ENCODE data around the gene PPP1R3F. TPM values are rescaled to one million over a fixed set of nuclear protein-coding genes. Genes with fewer than 3 reads are reported as not detected.

The PPP1R3F gene
- total and polyA plus RNA-seq, 8 donors, result 1.4 to 20.4 (median 4.8) TPM

GRCh38 chrX:49266523-49267445, 2.8 kb upstream of the PPP1R3F start:
- H3K27me3 ChIP-seq, result no peaks in the 10 kb centered on the region
- no peaks in the 10 kb centered on the region for H3K9me3 ChIP-seq
- TF ChIP-seq EP300 (IDR thresholded peaks at IDR 0.05) (no peak), CTCF (IDR thresholded peaks at IDR 0.05) (no peak), POLR2AphosphoS5 (IDR thresholded peaks at IDR 0.05) (no peak), POLR2A (IDR thresholded peaks at IDR 0.05) (no peak)
- H3K4me1 ChIP-seq, result peaks cover 5 to 17% (median 16%) of the 10 kb centered on the region in 4 donors
- no peak overlapping the region for H3K27ac ChIP-seq
- no peak for DNase-seq
- 73 to 81% (median 77%) methylated on average over 7 to 10 of the region's 10 CpGs for WGBS, 5 donors
- H3K36me3 ChIP-seq, result no peaks in the 10 kb centered on the region
- no peak overlapping the region for H3K4me3 ChIP-seq
- intact Hi-C loops (cut with DNase I; ENCODE audit: low total_unique reads), result no loop called here

GRCh38 chrX:49268702-49269009, 937 bp upstream of the PPP1R3F start:
- TF ChIP-seq POLR2A (IDR thresholded peaks at IDR 0.05) (no peak), POLR2AphosphoS5 (IDR thresholded peaks at IDR 0.05) (no peak), EP300 (IDR thresholded peaks at IDR 0.05) (no peak)
- WGBS, 5 donors, result 0 to 42% (median 15%) methylated on average over 4 of the region's 4 CpGs
- H3K27me3 ChIP-seq, result no peaks in the 10 kb centered on the region
- no peak for DNase-seq
- H3K36me3 ChIP-seq, result no peaks in the 10 kb centered on the region
- H3K27ac ChIP-seq, result peak overlapping the region; percentile 58 to 98 (median 92)
- intact Hi-C loops (cut with DNase I; ENCODE audit: low total_unique reads), result no loop called here
- peaks cover 5 to 35% (median 30%) of the 10 kb centered on the region in 4 donors for H3K4me1 ChIP-seq
- H3K4me3 ChIP-seq, result peak overlapping the region; percentile 64 to 71 (median 66)
- no peaks in the 10 kb centered on the region for H3K9me3 ChIP-seq

- peak; percentile 96 to 98 for DNase-seq
- H3K4me1 ChIP-seq, result peaks cover 5 to 39% (median 32%) of the 10 kb centered on the region in 4 donors
- H3K27me3 ChIP-seq, result no peaks in the 10 kb centered on the region
- H3K9me3 ChIP-seq, result no peaks in the 10 kb centered on the region
- H3K27ac ChIP-seq, result peak overlapping the region; percentile 90 to 98 (median 92)
- intact Hi-C loops (cut with DNase I; ENCODE audit: low total_unique reads), result no loop called here
- TF ChIP-seq POLR2AphosphoS5 (IDR thresholded peaks at IDR 0.05), result peak; percentile 56 to 80 (median 76)
- TF ChIP-seq POLR2A (IDR thresholded peaks at IDR 0.05), result peak in 1 of 4 donors; percentile 81
- no peak for TF ChIP-seq CTCF (IDR thresholded peaks at IDR 0.05)
- H3K4me3 ChIP-seq, result peak overlapping the region; percentile 64 to 71 (median 66)
- 0 to 55% (median 3%) methylated on average over 36 to 45 of the region's 45 CpGs for WGBS, 5 donors
- no peaks in the 10 kb centered on the region for H3K36me3 ChIP-seq
Observed at GRCh38 chrX:49269010-49269766, 405 bp upstream of the PPP1R3F start.

GRCh38 chrX:49270249-49270921, 792 bp downstream of the PPP1R3F start:
- peak in 1 of 2 donors; percentile 30 for DNase-seq
- Histone ChIP-seq H3K27me3 (no peaks in the 10 kb centered on the region), H3K36me3 (no peaks in the 10 kb centered on the region), H3K9me3 (no peaks in the 10 kb centered on the region), H3K27ac (peak overlapping the region; percentile 90 to 98 (median 92)), H3K4me1 (peaks cover 5 to 39% (median 32%) of the 10 kb centered on the region in 4 donors), H3K4me3 (peak overlapping the region; percentile 64 to 71 (median 66))
- intact Hi-C loops (cut with DNase I; ENCODE audit: low total_unique reads), result no loop called here
- 43 to 95% (median 73%) methylated on average over 3 to 55 of the region's 66 CpGs for WGBS, 5 donors
- TF ChIP-seq CTCF (IDR thresholded peaks at IDR 0.05), result no peak
- TF ChIP-seq POLR2AphosphoS5 (IDR thresholded peaks at IDR 0.05), result no peak

Data from stomach (tissue), 9 donors.